Naive B cell (primary cell): ENCODE data around the gene RUNX2. TPM values are rescaled to one million over a fixed set of nuclear protein-coding genes. Genes with fewer than 3 reads are reported as not detected.

Experiments used
- ATAC-seq, 2 donors: fragments of 150-1000 bp; cut with Tn5 transposase; 2 replicates each; pipeline ENCODE4 v1.10.0; 2021; ENCODE audit warnings: low read depth in 2 of 2, mild to moderate bottlenecking in 2 of 2, moderate library complexity in 2 of 2
- DNase-seq: peaks from one replicate; pipeline ENCODE4 v3.0.0; 2022
- H3K27ac Mint-ChIP-seq, 6 donors: one replicate each; pipeline ENCODE4 v1.8.0; 2020 to 2022; ENCODE audit warnings: mild to moderate bottlenecking in 6 of 6, mixed read lengths in 6 of 6, moderate library complexity in 5 of 6, inconsistent platforms in 2 of 6
- H3K27me3 Mint-ChIP-seq, 3 donors: one replicate each; pipeline ENCODE4 v1.8.0; 2021 to 2022; ENCODE audit warnings: mixed read lengths in 3 of 3, mild to moderate bottlenecking in 1 of 3
- H3K36me3 Mint-ChIP-seq, 2 donors: one replicate each; pipeline ENCODE4 v1.8.0; 2020 to 2022; ENCODE audit warnings: mixed read lengths in 2 of 2, inconsistent platforms in 1 of 2, mild to moderate bottlenecking in 1 of 2
- H3K4me1 Mint-ChIP-seq, 3 donors: one replicate each; pipeline ENCODE4 v1.8.0; 2020 to 2022; ENCODE audit warnings: mixed read lengths in 3 of 3, inconsistent platforms in 1 of 3, mild to moderate bottlenecking in 1 of 3, moderate library complexity in 1 of 3
- H3K4me3 Mint-ChIP-seq, 8 donors: one replicate each; pipeline ENCODE4 v1.8.0; 2020 to 2022; ENCODE audit warnings: mild to moderate bottlenecking in 8 of 8, mixed read lengths in 8 of 8, moderate library complexity in 8 of 8, inconsistent platforms in 2 of 8
- H3K9me3 Mint-ChIP-seq, 7 donors: one replicate each; pipeline ENCODE4 v1.8.0; 2020 to 2022; ENCODE audit warnings: mixed read lengths in 7 of 7, mild to moderate bottlenecking in 5 of 7, inconsistent platforms in 2 of 7, moderate library complexity in 1 of 7
- polyA plus RNA-seq, 6 donors: library from polyadenylated mRNA; unstranded; fragments of 300-500 nt; fragmentation: Illumina TruSeq; gene quantifications; one replicate each; pipeline ENCODE4 v1.2.3, GENCODE V29; 2021; ENCODE audit warnings: low read depth in 6 of 6

RUNX2 gene
- polyA plus RNA-seq, 6 donors from 2014 or later, result 0.08 to 0.37 (median 0.16) TPM; not detected in 3

DNA sequence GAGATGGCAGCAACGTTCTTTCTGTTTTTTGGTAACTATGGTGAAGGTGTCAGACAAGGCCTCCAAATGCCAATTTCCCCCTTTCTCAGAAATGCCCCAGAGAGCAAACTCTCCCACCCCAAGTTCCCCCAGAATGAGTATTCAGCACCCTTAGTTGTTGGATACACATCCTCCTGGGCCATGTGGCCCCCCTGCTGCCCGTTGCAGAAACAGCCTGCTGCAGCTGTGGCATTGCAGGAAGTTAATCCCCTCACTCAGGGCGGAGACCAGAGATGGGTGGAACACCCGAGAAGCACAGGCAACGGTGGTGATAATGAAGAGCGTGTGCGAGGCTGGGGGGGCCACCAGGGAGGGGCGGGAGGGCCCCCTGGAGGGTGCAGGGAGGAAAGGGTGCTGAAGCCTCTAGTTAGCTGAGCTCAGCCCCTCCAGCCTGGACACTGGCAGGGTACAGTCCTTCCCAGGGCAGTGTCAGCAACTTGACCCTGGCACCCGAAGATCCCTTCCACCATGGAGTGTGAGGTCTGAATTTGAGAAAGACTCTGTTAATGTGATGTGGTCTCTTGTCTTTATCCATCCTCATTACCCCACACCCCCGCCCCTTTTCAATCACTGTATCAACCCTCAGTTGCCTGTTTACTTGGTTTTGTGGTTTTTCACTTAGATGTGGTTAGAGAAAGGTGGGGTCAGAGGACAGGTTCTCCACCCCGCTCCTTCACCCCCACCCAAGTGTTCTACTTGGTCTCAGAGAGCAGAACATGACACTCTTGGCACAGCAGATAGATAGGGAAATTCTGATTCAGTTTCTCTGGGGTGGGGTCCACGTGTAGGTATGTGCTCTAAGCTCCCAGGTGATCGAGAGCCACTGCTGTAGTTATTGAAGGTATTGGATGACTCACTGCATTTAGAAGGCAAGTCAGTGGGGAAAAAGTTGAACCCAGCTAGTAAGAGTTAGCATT, 258.4 kb downstream of the RUNX2 start:
- ATAC-seq, result peak; percentile 58 to 63
- peaks cover 9 to 10% of the 10 kb centered on the region in 2 donors for H3K36me3 Mint-ChIP-seq
- no peaks in the 10 kb centered on the region for H3K27me3 Mint-ChIP-seq
- peak overlapping the region; percentile 1 to 92 (median 56) for H3K27ac Mint-ChIP-seq
- no peak for DNase-seq
- peak overlapping the region in 6 of 8 donors; percentile 27 to 87 (median 69) for H3K4me3 Mint-ChIP-seq
- H3K4me1 Mint-ChIP-seq, result peaks cover 22 to 25% (median 22%) of the 10 kb centered on the region in 3 donors
- peaks cover 0 to 15% (median 10%) of the 10 kb centered on the region in 7 donors for H3K9me3 Mint-ChIP-seq

DNA sequence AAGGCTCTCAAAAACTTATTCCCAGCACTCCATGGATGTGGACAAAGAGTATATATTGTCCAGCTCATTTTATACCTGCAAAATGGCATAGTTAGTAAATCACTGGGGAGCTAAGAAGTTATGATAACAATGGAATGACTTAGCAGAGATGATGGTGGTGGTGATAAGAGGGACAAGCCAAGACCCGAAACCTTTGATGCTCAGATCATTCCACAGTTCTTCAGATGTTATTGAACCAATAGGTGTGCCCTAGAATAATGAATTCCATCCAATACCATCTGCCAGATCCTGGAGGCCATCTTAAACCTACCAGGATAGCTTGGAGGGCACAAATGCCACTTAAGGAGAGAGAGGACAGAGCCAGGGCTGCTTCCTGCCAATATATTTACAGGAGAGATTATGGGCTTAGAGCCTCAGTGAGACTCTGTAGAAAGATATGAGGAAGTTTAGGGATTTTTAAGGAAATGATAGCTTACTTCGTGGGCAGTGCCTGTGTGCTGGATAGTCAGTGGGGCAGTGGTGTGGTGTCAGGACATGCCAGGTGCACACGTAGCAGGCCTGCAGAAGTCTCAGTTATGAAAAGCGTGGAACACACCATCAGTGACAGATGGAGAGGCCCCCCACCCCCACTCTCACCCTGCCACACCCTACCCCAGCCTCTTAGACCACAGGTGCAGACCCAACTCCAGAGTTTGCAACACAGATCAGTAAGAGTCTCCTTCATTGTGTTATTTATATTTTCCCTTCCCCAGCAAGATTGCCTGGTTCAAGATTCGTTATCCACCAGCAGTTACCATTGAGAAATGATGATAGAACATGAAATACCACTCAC, 259.3 kb downstream of the RUNX2 start:
- peak overlapping the region in 6 of 8 donors; percentile 7 to 87 (median 69) for H3K4me3 Mint-ChIP-seq
- ATAC-seq (no peak), DNase-seq (no peak)
- peaks cover 22 to 25% (median 22%) of the 10 kb centered on the region in 3 donors for H3K4me1 Mint-ChIP-seq
- peak overlapping the region in 1 of 6 donors; percentile 40 for H3K27ac Mint-ChIP-seq
- no peaks in the 10 kb centered on the region for H3K27me3 Mint-ChIP-seq
- peaks cover 0 to 3% of the 10 kb centered on the region in 2 donors for H3K36me3 Mint-ChIP-seq
- H3K9me3 Mint-ChIP-seq, result peaks cover 0 to 5% (median 4%) of the 10 kb centered on the region in 7 donors

DNA sequence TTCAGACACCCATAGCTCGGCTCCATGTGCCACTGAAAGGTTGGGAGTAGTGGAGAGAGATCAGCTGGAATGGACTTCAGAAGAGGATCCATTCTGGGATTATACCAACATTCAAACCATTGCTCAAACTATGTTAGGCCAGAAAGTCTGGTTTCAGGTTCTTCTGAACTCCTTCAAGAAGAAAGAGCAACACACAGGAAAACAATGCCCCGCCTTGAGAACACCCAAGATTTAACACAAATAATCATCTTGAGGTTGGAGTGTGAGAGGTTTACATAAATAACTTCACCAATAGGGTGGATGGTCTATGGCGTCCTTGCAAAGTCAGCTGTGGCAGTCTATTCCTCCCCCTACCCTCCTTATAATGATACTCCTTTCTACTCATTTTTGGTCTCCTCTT, 261.2 kb downstream of the RUNX2 start:
- no peak overlapping the region for H3K4me3 Mint-ChIP-seq
- no peaks in the 10 kb centered on the region for H3K27me3 Mint-ChIP-seq
- DNase-seq (no peak), ATAC-seq (no peak)
- no peaks in the 10 kb centered on the region for H3K9me3 Mint-ChIP-seq
- H3K4me1 Mint-ChIP-seq, result peaks cover 22 to 25% (median 22%) of the 10 kb centered on the region in 3 donors
- no peaks in the 10 kb centered on the region for H3K36me3 Mint-ChIP-seq
- H3K27ac Mint-ChIP-seq, result no peak overlapping the region

DNA sequence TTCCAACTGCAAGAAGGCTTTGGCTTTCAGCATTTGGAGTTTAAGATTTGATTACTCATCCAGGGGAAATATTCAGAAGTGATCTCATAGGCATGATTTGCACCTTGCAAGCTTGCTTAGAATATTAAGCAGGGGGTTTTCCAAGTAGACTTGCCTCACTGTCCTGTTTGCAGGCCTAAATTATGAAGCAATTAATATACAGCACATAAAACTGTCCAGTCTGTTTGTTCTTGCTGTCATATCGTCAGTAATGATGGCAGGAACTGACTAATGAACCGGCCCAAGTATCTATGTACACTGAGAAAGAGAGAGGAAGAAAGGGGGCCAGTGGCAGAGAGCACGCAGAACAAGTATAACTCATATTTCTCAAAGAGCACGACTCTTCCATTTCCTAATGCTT, 262.1 kb downstream of the RUNX2 start:
- DNase-seq, result no peak
- no peak for ATAC-seq
- H3K9me3 Mint-ChIP-seq, result no peaks in the 10 kb centered on the region
- H3K4me3 Mint-ChIP-seq, result no peak overlapping the region
- no peaks in the 10 kb centered on the region for H3K27me3 Mint-ChIP-seq
- H3K4me1 Mint-ChIP-seq, result peaks cover 22 to 25% (median 22%) of the 10 kb centered on the region in 3 donors
- H3K27ac Mint-ChIP-seq, result no peak overlapping the region
- H3K36me3 Mint-ChIP-seq, result no peaks in the 10 kb centered on the region

DNA sequence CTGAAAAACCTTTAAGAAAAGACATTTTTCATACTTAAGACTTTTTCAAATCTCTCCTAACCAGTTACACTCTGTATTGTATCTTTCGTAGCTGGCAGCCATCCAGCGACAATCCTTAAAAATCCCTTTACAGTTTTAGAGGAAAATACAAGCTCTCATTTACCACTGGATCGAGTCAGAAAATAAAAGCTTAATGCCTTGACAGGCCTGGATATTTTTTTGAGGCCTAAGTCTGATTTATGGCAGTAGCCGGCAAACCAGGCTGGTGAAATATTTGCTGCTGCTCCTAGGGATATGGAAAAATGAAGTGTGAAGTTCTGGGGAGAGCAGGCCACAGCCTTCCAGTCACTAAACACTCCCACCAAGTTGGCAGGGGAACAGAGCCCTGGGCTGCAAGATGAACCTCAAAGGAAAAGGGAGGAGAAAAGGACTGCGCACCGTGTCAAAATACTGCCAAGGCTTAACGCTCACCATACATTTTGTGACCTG, 262.6 kb downstream of the RUNX2 start:
- no peak for DNase-seq
- Mint-ChIP-seq H3K4me1 (peaks cover 22 to 23% (median 22%) of the 10 kb centered on the region in 3 donors), H3K27ac (no peak overlapping the region), H3K9me3 (no peaks in the 10 kb centered on the region), H3K27me3 (no peaks in the 10 kb centered on the region), H3K4me3 (peak overlapping the region in 1 of 8 donors; percentile 37), H3K36me3 (no peaks in the 10 kb centered on the region)
- no peak for ATAC-seq

DNA sequence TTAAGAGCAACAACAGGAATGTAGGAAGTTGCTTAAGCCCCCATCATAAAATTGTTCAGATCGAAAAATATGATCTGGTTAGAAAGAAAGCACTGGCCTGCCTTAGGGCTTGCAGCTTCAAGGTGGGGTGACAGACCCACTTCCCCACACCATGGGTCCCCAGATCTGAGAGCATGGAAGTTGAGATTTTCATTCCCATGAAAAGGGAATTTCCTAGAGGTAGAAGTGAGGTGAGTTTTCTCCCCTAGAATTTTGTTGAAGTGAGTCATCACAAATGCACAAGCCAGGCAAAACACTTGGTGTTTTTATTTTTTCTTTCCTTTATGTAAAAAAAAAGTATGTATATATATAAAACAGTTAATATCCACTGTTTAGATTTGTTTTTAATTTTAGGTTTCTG, 263.2 kb downstream of the RUNX2 start:
- H3K4me1 Mint-ChIP-seq, result peaks cover 17 to 18% (median 17%) of the 10 kb centered on the region in 3 donors
- H3K27ac Mint-ChIP-seq, result no peak overlapping the region
- H3K4me3 Mint-ChIP-seq, result no peak overlapping the region
- no peaks in the 10 kb centered on the region for H3K9me3 Mint-ChIP-seq
- no peaks in the 10 kb centered on the region for H3K27me3 Mint-ChIP-seq
- no peaks in the 10 kb centered on the region for H3K36me3 Mint-ChIP-seq
- DNase-seq, result no peak
- ATAC-seq, result no peak

DNA sequence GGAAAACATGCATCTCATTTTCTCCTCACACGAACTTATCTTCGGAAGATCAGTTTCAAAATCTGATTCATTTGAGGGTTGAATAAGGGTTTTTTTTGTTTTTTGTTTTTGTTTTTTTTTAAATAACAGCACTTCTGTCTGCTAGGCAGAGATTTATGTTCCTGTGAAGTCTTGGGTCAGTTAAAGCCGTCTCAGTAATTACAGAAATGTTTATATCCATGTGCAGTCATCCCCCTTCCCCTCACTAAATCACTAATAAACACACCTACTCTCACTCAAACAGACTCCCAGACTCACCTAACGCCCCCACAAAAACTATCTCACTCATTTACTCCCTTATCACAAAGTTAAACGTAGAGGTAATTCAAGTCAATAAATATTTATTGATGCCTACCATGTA, 263.8 kb downstream of the RUNX2 start:
- Mint-ChIP-seq H3K4me3 (no peak overlapping the region), H3K9me3 (no peaks in the 10 kb centered on the region), H3K4me1 (peaks cover 11 to 13% (median 13%) of the 10 kb centered on the region in 3 donors), H3K36me3 (no peaks in the 10 kb centered on the region), H3K27ac (no peak overlapping the region), H3K27me3 (no peaks in the 10 kb centered on the region)
- ATAC-seq (no peak), DNase-seq (no peak)

DNA sequence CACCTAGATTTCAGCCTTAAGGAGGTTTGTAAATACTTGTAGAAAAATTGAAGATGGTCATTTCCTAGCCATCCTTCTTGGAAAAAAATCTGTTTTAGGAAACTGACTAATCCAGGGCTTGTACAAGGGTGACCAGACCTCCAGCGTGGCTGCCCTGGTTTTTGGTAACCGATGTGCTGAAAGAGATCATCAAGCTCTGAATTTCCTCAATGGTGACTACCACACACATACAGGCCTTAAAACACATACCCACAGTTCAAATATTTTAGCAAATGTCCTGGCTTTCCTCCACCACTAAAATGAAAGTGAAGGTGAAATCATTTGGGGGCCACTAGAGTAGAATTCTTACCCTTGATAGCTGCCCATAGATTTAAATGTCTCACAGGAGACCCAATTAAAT, 264.9 kb downstream of the RUNX2 start:
- Mint-ChIP-seq H3K4me1 (peaks cover under 1 to 3% (median 2%) of the 10 kb centered on the region in 3 donors), H3K27me3 (peaks cover 0 to 2% (median 0%) of the 10 kb centered on the region in 3 donors), H3K9me3 (peaks cover 0 to 5% (median 0%) of the 10 kb centered on the region in 7 donors), H3K4me3 (no peak overlapping the region), H3K27ac (no peak overlapping the region), H3K36me3 (no peaks in the 10 kb centered on the region)
- ATAC-seq (no peak), DNase-seq (no peak)

DNA sequence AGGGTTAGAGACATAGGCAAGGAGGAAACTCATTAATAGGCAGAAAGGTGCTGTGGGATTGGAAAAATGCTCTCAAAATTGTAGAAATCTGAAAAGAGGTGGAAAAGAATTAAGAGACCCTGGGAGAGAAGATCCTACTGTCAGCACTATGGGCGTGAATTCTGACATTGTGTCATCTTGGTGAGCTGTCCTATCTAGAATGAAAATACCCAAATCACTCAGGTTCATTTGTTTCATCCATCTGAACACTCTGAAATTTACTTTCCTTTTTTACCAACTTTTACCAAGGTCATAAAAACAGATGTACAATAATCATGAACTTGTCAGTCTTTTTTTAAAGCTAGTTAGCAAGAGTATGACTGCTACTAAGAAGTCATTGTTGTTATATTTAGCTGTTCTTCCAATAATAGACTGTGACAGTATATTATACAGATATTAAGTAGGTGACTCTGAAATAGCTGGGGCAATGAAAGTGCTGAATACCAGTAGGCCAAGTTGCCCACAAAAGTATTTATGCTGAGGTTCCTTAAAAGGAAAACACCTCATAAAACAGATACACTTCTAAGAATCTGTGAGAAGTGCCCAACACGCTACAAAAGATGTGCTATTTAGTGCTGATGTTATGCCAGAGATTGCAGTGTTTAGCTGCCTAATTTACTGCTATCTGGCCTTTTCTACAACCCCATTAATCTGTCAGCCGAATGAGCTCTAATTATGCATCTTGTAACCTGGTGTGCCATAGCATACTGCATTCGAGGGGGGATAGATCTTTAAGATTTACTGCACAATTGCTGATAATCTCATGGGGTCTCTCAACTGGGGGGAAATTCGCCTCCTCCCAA, 267.1 kb downstream of the RUNX2 start:
- Mint-ChIP-seq H3K9me3 (peaks cover under 1 to 13% (median 9%) of the 10 kb centered on the region in 7 donors), H3K36me3 (peaks cover 6 to 7% of the 10 kb centered on the region in 2 donors), H3K4me3 (no peak overlapping the region), H3K27ac (peak overlapping the region in 2 of 6 donors; percentile 2 to 18), H3K4me1 (peaks cover 0 to 1% (median 0%) of the 10 kb centered on the region in 3 donors), H3K27me3 (peaks cover 0 to 5% (median 0%) of the 10 kb centered on the region in 3 donors)
- no peak for DNase-seq
- ATAC-seq, result no peak

DNA sequence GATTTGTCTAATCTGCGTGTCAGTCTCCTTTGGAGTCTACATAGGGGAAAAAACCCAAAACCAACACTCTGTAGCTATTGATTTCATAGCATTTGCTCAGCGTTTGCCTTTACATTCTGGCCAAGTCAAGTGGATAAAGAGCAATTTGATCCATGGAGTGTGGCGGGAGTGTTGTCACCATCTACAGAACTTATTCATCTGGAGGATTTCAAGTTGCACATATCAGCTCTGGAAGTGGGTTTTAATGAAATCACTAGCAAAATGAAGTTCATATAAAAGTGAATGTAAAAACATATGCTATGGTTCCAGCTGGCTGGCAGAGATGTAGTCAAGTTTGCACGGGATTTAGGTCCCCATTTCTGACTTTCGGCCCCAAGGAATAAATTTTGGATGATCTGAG, 269.3 kb downstream of the RUNX2 start:
- no peak overlapping the region for H3K4me3 Mint-ChIP-seq
- H3K4me1 Mint-ChIP-seq, result no peaks in the 10 kb centered on the region
- H3K9me3 Mint-ChIP-seq, result peaks cover 3 to 33% (median 15%) of the 10 kb centered on the region in 7 donors
- H3K27ac Mint-ChIP-seq, result no peak overlapping the region
- H3K36me3 Mint-ChIP-seq, result peaks cover 8 to 13% of the 10 kb centered on the region in 2 donors
- DNase-seq, result no peak
- H3K27me3 Mint-ChIP-seq, result peaks cover 0 to 5% (median 0%) of the 10 kb centered on the region in 3 donors
- no peak for ATAC-seq

DNA sequence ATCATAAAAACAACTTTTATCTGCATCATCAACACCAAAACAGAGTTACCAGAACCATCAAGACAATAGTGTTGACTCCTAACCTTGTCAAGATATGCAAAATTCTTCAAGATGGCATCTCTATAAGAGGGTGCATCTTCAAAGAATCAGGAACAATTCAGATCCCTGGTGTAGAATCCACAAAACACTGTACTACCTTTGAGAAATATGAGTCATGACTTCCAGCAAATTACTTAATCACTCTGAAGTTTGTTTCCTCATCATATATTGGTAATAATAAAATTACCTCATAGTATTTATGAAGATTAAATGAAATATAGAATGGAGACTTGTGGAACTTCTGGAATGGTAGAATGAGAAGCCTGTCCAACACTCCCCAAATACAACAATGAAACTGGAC, 270.9 kb downstream of the RUNX2 start:
- peaks cover 8 to 22% of the 10 kb centered on the region in 2 donors for H3K36me3 Mint-ChIP-seq
- peaks cover 0 to 6% (median 0%) of the 10 kb centered on the region in 3 donors for H3K27me3 Mint-ChIP-seq

DNA sequence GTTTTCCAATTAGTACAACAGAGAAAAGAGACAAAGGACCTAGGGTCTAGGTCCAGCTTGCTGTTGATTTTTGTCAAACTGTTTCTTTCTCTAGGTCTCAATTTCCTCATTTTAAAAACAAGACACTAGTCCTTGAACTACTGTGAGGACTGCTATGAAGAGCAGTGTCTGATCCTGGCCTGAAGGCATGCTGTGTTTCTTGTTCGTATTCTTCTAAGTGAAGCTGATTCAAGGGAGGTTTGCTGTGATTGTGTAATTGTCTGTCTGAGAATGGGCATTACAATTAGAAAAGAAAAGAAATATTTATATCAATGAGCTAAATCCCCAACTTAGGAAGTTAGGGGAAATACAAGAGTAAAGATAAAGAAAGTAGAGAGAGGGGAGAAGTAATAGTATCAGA, 277.8 kb downstream of the RUNX2 start:
- H3K27ac Mint-ChIP-seq, result peak overlapping the region in 1 of 6 donors; percentile 1
- no peak overlapping the region for H3K4me3 Mint-ChIP-seq
- peaks cover 3 to 5% (median 5%) of the 10 kb centered on the region in 3 donors for H3K4me1 Mint-ChIP-seq
- ATAC-seq (no peak), DNase-seq (no peak)
- peaks cover 0 to 9% (median 8%) of the 10 kb centered on the region in 3 donors for H3K27me3 Mint-ChIP-seq
- H3K9me3 Mint-ChIP-seq, result peaks cover 2 to 33% (median 14%) of the 10 kb centered on the region in 7 donors
- H3K36me3 Mint-ChIP-seq, result peaks cover 0 to 14% of the 10 kb centered on the region in 2 donors

More for the DNA sequence above, 270.9 kb downstream of the RUNX2 start:
- no peak for DNase-seq
- Mint-ChIP-seq H3K9me3 (peaks cover 5 to 49% (median 24%) of the 10 kb centered on the region in 7 donors), H3K27ac (no peak overlapping the region), H3K4me1 (no peaks in the 10 kb centered on the region), H3K4me3 (no peak overlapping the region)
- no peak for ATAC-seq
